GM21723 (cell line): ENCODE measurements around the gene TDRD6.

Source experiments
- ATAC-seq: cut with Tn5 transposase; IDR thresholded peaks from one replicate; pipeline ENCODE4 v1.9.1; 2021; ENCODE audit warnings: mild to moderate bottlenecking, moderate library complexity; ENCODE audit not compliant: unreplicated experiment

Gene TDRD6

DNA sequence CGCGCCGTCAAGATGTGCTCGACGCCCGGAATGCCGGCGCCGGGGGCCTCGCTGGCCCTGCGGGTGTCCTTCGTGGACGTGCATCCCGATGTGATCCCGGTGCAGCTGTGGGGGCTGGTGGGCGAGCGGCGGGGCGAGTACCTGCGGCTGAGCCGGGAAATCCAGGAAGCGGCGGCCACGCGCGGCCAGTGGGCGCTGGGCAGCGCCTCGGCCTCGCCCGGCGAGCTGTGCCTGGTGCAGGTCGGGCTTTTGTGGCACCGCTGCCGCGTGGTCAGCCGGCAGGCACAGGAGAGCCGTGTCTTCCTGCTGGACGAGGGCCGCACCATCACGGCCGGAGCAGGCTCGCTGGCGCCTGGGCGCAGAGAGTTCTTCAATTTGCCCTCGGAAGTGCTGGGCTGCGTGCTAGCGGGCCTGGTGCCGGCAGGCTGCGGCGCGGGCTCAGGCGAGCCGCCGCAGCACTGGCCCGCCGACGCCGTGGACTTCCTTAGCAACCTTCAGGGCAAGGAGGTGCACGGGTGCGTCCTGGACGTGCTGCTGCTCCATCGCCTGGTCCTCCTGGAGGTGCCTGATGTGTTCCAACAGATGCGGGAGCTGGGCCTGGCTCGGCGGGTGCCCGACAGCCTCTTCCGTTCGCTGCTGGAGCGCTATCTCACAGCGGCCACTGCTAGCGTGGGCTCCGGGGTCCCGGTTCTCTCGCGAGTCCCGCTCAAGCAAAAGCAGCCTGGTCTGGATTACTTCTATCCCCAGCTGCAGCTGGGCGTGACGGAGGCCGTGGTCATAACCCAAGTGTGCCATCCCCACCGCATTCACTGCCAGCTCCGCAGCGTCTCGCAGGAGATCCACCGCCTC lies 656 bp downstream of the TDRD6 start:
- no peak for ATAC-seq

DNA sequence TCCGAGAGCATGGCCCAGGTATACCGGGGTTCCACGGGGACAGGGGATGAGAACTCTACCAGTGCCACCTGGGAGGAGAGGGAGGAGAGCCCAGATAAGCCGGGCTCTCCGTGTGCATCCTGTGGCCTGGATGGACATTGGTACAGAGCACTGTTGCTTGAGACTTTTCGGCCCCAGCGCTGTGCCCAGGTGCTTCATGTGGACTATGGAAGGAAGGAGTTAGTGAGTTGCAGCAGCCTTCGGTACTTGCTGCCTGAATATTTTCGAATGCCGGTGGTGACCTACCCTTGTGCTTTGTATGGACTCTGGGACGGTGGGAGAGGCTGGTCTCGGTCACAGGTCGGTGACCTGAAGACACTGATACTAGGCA lies 1.3 kb downstream of the TDRD6 start:
- no peak for ATAC-seq

DNA sequence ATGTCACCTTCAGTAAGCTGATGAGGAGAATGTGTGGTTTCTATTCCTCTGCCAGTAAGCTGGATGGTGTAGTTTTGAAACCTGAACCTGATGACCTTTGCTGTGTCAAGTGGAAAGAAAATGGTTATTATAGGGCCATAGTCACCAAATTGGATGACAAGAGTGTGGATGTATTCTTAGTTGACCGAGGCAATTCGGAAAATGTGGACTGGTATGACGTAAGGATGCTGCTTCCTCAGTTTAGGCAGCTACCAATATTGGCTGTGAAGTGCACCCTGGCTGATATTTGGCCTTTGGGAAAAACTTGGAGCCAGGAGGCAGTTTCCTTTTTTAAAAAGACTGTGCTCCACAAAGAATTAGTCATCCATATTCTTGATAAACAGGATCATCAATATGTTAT lies 2.0 kb downstream of the TDRD6 start:
- ATAC-seq, result no peak

DNA sequence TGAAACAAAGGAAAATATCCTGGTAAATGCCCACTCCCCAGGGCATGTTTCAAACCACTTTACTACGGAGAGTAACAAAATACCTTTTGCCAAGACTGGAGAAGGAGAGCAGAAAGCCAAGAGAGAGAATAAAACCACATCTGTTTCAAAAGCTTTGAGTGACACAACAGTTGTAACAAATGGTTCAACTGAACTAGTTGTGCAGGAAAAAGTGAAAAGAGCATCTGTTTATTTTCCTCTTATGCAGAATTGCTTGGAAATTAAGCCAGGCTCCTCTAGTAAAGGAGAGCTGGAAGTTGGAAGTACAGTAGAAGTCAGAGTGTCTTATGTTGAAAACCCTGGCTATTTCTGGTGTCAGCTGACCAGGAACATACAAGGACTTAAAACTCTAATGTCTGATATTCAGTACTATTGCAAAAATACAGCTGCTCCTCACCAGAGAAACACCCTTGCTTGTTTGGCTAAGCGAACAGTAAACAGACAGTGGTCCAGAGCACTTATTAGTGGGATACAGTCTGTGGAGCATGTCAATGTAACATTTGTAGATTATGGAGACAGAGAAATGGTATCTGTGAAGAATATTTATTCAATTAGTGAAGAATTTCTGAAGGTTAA lies 2.6 kb downstream of the TDRD6 start:
- ATAC-seq, result no peak

DNA sequence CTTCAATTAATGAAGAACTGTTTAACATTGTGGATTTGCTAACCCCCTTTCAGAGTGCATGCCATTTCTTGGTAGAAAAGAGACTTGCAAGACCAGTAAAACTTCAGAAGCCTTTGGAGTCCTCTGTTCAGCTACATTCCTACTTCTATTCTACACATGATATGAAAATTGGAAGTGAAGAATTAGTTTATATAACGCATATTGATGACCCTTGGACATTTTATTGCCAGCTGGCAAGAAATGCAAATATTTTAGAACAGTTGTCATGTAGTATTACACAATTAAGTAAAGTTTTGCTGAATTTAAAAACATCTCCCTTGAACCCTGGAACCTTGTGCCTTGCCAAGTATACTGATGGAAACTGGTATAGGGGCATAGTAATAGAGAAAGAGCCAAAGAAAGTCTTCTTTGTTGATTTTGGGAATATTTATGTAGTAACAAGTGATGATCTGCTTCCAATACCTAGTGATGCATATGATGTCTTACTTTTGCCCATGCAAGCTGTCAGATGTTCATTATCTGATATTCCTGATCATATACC lies 3.3 kb downstream of the TDRD6 start:
- ATAC-seq, result no peak

DNA sequence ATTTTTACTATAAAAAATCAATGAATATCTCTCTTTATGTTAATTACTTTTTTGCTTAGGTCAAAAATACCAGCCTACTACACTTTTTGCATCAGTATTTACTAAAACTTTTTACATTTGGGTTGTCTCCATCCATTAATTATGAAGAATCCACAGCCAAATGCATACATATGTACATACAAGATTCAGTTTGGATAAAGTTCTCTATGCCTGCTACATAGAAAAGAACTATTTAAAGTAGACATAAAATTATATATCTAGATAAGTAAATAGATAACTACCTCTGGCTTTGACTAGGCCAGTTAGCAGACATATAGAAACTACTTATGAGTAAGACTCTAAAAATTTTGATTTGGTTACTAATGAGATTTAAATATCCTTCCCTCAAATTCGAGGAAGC lies 12.3 kb downstream of the TDRD6 start:
- no peak for ATAC-seq

DNA sequence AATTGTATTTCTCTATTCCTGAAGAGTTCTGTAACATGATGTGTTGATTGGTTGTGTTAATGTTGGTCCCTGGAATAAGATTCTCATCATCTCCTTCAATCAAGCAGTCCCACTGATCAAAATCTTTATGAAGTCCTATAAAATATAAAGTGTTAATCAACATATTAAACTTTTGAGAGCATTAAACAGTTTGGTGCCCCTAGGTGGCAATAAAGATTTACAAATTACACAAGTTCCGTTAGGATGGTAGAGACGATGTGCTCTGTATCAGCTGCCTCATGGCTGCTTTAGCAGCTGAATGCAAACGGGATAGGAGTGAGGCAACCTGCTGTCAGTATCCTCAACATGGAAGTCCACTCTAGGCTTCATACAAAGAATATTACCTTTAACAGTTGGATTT lies 16.9 kb downstream of the TDRD6 start:
- ATAC-seq, result no peak

DNA sequence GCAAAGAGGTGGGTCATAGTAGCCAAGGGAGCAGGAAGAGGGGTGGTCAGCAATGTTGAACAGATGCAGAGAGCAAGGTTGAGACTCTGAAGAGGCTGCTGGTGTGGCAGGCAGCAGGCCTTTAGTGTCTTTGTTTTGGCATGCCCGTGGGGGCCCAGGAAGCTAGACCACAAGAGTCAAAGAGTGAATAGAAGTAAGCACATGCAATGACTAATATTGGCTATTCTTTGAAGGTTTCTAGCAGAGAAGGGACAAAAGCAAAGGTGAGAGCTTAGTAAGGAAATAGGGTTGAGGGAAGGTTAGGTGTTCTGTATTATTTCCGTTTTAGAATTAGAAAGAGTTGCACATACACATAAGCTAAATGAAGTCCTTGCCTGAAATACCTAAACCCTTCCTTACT lies 18.8 kb downstream of the TDRD6 start:
- peak; percentile 54 for ATAC-seq

DNA sequence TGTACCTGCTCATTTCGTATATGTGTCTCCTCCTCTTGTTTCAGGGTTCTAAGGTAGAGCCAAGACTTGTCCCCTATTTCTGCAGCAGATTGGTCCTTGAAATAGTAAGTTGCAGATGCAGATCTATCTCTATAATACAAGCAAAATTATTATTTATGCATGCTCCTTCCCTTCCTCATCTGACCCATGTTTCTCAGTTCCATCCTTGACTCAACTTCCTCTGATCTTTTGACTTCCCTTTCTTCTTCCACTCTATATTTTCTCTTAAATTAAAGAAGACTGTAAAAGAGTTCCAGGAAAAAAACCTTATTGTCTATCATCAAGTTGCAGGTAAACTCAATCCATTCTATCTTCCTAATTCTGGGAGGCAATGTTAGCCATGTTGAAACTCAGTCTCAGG lies 23.8 kb downstream of the TDRD6 start:
- ATAC-seq, result no peak

DNA sequence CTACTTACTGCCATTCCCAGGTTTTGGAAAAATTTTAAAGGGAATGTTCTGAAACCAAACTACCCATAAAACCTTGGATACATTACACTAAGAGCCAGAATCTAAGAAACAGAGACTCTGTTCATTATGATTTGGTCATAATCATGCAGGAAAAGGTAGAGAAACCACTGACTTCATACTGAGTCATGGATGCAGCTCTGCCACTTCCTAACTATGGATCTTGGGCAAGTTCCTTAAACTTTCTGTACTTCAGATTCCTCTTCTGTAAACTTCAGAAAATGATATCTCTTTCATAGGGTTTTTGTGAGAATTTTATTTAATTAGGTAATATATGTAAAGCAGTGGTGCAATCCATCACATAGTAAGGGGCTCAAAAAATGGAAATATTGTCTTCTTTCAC lies 27.5 kb downstream of the TDRD6 start:
- no peak for ATAC-seq

DNA sequence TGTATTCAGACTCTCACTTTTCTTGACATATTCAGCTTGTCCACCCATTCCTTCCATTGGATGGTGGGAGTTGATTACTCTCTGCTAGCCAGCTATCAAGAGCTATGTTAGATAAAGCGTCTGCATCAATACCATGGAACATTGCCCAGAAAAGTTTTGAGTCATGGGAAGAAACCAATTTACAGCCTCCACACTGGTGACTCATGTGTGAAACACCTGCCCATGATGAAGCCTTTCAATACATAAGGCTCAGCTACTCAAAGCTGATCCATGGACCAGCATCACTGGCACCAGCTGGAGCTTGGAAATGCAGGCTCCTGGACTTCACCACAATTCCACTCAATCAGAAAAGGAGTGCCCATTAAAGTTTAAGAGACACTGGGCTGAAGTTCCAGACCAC lies 31.4 kb downstream of the TDRD6 start:
- no peak for ATAC-seq

DNA sequence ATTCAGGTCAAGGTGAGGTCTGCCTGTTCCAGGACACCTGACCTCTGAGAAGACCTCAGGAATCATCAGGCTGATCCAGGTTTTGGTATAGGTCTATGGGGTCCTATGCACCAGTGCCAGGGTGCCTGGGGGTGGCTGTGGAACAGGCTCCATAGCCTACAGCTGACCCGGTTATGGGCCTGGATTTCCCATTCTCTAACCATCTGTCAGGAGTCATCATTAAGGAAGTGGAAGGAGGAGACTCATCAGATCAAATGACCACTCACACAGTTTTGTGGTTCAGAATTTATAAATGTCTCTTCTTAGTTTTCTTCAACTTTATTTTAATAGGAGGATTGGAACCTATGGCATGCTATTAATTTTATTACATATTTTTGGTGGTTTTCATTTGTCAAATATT lies 32.7 kb downstream of the TDRD6 start:
- ATAC-seq, result no peak

DNA sequence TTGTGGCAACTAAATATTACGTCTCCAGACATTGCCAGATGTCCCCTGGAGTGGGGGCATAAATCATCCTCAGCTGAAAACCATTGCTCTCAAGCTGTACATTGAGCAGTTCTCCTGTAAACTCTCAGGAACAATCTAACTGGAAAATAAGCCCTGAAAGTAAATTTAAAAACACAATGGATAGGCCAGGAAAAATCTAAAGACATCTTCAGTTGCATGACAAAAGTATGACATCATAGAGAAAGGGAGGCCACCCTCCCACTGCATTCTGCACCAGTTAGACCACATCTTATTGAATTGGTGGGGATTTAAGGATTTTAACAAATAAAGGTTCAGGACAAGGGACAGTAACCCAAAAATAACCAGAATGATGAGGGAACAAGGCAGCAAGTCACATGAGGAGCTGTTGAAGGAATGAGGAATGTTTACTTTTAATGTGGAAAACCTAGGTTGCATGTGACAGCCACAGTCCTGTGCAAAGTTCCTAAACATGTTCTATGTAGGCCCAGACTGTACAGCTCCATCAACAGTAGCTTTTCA lies 42.2 kb downstream of the TDRD6 start:
- ATAC-seq, result no peak

DNA sequence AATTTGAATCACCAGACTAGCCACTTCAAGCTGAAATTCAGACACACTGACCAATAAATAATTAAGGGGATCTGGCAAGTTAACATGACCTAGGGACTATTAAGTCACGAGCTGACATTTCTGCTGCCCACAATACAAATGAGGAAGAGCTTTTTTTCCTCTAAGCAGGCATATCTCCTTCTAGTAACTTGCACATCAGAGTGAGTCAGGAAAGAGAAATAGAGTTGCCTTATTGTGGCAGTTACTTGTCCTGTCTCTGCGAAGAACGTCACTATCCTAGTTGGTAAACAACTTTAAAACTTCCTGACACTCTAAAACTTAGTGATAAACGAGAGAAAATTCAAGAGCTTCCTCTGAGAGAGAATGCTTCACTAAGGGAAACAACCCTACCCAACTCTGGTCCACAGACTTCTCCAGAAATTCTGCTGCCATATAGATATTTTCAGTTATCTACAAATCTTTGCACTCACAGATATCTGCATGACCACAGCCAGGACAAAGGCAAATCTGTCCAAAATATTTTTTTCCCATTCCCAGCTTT lies 43.3 kb downstream of the TDRD6 start:
- ATAC-seq, result no peak

DNA sequence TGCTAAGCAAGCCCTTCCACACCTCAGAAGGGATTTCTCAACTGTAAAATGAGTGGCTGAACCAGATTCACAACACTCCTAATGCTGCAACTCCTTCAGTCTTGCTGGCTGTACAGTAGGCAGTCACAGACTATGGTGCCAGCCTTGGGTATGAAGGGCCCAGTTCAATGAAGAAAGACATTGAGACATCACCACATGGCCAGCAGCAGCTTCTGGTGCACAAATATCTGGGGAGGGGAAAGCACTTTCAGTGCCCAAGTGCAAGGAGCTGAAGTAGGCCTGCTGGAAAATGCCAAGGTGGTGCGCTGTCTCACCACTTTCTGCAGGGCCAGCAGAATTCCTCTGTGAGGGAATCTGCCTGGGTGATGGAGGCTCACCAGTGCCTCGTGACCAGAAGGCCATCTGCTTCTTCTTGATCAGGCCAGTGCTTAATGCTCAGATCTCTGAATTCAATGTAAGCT lies 45.7 kb downstream of the TDRD6 start:
- ATAC-seq, result no peak

DNA sequence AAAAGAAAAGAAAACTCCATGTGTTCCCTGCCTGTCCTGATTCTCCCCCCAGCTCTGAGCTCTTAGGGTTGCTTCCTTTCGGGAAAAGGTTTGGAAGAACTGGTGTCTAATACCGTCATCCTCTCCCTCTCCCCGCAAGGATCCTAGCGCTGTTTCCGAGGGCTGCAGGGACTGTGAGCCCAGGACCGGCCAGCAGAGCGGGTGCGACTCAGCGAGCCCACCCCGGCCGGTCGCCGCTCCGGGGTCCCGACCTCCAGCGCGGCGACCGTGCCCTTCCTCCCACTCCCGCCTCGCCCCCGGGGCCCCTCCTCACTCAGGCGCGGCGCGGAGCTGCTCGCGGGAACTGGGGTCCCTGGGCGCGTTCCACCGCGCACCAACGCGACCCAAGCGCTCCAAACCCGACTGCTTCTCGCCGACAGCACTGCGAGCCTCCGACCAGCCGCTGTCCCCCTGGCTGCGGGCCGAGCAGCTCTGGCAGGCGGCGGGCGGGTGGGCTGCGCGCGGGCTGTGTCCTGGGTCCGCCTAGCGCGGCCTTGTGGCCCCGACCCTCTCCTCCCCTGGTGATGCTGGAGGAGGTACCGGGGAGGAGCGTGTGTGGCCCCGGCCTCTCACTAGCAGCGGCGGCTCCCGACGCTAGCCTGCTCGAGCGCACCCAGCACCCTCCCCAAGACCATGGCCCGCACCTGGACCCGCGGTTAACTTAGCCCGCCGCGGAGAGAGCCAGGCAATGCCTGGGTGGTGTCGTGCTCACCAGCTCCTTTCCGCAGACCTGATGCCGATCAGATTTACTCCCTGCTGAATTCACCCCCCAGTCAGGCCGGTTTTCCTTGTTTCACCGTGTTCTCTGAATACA lies 47.4 kb downstream of the TDRD6 start, which contains the start of gene PLA2G7:
Gene PLA2G7 (minus strand): TSS at position 509 of the 853 bp plus-strand sequence. CDS start 12,484 bp downstream, outside the sequence.
- no peak for ATAC-seq

DNA sequence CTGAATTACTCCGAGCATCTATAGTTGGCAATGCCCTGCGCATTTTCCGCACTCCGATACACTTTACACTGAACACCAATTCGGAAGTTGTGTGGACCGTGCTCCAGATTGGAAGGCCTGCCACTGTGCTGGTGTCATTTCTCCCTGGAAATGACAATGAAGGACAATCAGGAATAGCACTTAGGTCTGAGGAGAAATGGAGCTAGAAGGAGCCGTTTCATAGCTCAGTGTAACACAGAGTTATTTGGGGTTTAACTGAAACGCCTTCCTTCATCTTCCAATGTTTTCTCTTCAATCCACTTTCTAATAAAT lies 48.0 kb downstream of the TDRD6 start:
- ATAC-seq, result no peak

DNA sequence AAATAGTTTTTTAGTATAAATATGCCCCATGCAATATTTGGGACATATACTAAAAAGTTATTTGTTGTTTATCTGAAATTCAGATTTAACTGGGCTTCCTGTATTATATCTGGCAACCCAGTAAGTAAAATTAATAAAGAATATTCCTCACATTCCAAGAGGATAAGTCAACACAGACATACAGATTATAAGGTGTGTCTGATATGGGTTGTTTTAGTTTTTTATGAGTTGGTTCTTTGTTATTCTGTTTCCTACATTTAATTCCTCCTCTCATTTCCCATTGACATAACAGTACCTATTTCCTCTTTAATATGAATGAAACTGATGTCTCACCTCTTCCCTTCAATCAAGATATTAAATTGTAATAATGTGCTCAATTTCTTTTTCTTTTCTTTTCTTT lies 49.2 kb downstream of the TDRD6 start:
- no peak for ATAC-seq

DNA sequence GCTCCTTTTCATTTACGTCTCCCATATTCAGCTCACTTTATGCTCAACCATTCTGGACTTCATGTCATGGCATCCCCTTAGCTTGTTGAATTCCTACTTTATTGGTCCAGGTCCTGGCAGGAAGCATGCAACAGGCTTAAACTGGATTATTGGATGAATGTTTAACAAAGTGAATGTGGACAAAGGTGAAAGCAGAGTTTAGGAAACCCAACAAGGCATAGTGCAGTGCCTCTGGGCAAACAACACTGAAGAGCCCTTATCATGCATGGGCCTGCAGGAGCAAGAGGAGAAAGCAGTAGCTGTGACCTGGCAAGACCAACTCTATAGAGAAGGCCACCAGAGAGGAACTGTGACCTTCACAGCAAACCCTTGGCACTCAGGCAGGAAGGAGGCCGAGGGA lies 53.8 kb downstream of the TDRD6 start:
- no peak for ATAC-seq

DNA sequence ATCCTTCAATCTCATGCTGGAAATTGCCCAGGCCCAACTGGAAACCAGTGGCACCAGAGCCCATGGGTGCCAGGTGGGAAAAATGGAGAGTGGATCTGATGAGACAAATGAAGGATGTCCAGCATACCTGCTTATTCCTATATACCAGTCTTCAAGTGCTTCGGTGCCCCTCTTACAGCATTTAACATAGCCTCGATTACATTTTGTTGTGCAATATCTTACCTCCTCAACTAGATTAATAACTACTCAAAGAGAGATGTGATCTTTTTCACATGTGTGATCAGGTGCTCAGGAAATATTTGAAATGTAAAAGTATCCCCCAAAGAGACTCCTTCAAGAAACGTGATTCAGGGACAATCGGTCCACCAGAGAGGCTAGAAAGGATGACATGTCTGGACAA lies 54.2 kb downstream of the TDRD6 start:
- no peak for ATAC-seq
